NCI-H2171 (cell line): Measurements from ENCODE around the gene FOXK2.
"Not testable (repeated sequence)": the region's sequence is repeated elsewhere in the genome, so short reads cannot be mapped to it uniquely, and the experiment has no call there.

ENCODE experiments used
- DNase-seq: peaks from one replicate; lab custom pipeline; 2025; lab: John Stamatoyannopoulos, UW

The FOXK2 gene

GRCh38 chr17:82495844-82496528, 23.5 kb upstream of the FOXK2 start:
- no peak for DNase-seq

GRCh38 chr17:82496529-82497434, 22.8 kb upstream of the FOXK2 start:
- peak; percentile 93 for DNase-seq

- DNase-seq, result no peak
Observed at GRCh38 chr17:82497483-82498405, 21.8 kb upstream of the FOXK2 start.

GRCh38 chr17:82502207-82502606, 17.3 kb upstream of the FOXK2 start:
- DNase-seq, result no peak

DNA sequence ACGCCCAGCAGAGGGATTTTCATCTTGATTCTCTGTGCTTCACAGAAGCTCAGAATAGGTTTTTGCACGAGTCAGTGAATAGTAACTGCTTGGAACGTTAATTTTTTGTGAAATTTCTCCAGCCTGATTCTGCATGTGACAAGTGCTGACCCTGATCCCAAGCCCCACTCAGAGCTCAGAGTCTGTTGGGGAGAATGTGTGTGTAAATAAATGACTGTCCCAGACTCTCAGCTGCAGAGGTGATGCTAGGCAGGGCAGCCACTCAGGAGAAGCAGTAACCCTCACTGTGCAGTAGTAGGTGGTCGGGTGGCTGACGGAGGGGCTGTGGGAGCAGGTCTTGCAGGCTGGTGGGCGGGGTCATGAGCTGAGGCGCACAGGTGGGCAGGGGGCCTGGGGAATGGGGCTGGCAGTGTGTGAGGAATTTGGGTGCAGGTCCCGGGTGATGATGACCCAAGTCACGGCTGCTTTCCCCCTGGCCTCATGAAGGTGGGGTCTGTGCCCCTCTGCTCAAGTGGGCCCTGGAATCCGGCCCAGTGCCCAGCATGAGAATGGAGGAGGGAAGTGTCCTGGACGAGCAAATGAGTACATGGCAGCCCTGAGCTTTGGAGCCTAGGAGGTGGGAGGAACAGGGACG, 16.3 kb upstream of the FOXK2 start:
- DNase-seq, result no peak

GRCh38 chr17:82503728-82504308, 15.7 kb upstream of the FOXK2 start:
- no peak for DNase-seq

DNA sequence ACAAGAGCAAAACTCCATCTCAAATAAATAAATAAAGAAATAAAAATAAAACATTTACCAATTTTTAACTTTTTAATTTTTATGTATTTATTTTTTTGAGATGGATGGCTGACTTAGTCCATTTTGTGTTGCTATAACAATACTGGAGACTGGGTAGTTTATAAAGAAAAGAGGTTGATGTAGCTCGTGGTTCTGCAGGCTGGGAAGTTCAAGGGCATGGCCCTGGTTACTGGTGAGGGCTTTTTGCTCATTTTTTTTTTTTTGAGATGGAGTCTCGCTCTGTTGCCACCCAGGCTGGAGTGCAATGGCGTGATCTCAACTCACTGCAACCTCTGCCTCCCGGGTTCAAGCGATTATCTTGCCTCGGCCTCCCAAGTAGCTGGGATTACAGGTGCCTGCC, 14.2 kb upstream of the FOXK2 start:
- no peak for DNase-seq

DNA sequence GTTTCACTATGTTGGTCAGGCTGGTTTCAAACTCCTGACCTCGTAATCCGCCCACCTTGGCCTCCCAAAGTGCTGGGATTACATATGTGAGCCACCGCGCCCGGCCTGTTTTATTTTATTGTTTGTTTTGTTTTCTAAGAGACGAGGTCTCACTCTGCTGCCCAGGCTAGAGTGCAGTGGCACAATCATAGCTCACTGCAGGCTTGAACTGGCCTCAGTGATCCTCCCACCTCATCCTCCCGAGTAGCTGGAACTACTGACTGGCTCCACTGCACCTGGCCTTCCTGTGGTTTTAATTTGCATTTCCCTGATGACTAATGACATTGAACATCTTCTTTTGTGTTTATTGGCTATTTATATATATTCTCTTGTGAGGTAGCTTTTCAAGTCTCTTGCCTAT, 13.1 kb upstream of the FOXK2 start:
- not testable (repeated sequence) for DNase-seq

GRCh38 chr17:82507631-82508175, 11.8 kb upstream of the FOXK2 start:
- DNase-seq, result no peak

DNA sequence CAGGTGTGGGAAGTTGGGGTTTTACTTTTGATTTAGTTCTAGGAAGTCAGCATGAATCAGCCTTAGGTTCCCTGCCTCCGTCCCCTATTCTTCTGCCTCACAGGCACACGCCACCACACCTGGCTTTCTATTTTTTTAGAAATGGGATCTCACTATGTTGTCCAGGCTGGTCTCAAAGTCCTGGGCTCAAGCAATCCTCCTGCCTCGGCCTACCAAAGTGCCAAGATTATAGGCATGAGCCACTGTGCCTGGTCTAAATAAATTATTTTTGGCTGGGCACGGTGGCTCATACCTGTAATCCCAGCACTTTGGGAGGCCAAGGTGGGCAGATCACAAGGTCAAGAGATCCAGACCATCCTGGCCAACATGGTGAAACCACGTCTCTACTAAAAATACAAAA, 7.9 kb upstream of the FOXK2 start:
- not testable (repeated sequence) for DNase-seq

- DNase-seq, result not testable (repeated sequence)
Observed at GRCh38 chr17:82513864-82514263, 5.7 kb upstream of the FOXK2 start.

DNA sequence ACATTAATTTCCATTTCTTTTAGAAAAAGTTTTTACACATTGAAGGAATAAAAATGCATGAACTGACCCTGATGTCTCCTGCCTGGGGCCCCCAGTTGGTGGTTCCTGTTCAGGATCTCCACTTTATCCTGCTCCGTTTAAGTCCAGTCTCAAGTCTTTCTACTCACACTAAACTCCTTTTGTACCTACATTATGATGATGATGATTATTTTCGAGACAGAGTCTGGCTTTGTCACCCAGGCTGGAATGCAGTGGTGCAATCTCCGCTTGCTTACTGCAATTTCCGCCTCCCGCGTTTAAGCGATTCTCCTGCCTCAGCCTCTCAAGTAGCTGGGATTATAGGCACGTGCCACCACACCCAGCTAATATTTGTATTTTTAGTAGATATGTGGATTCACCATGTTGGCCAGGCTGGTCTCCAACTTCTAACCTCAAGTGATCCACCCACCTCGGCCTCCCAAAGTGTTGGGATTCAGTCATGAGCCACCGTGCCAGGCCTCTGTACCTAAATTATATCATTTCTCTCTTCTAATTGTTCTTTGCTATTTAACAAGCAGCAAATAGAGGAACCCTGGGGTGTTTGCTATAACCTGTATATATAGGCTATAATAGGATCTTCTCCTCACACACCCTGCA, 2.2 kb upstream of the FOXK2 start:
- DNase-seq, result no peak

- DNase-seq, result no peak
Observed at GRCh38 chr17:82519971-82520903, 705 bp downstream of the FOXK2 start.

- peak; percentile 80 for DNase-seq
Observed at GRCh38 chr17:82524540-82524939, 5.0 kb downstream of the FOXK2 start.

DNA sequence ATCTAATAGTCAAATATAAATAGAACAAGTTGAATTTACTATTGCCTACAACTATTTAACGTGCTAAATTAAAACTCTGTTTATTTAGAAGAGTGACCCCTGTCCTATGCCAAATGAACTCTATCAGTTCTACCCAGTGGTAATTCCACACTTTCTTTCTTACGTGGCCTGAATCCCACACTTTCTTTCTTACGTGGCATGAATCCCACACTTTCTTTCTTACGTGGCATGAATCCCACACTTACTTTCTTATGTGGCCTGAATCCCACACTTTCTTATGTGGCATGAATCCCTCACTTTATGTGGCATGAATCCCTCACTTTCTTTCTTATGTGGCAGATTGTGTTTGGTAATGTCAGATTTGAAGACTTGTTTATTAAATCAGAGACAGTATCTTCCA, 6.2 kb downstream of the FOXK2 start:
- no peak for DNase-seq

DNA sequence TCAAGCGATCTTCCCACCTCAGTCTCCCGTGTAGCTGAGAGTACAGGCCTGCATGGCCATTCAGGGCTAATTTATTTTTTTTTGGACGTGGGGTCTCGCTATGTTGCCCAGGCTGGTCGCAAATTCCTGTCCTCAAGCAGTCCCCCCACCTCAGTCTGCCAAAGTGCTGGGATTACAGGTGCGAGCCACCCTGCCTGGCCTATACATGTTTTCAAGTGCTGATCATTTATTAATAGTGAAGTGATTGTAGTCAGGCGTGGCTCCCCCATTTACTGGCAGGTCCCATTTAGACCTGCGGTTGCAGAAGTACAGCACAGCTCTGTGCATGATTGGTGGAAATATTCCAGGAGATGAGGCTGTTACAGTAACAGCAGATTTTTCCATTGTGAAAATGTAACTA, 8.4 kb downstream of the FOXK2 start:
- no peak for DNase-seq

DNA sequence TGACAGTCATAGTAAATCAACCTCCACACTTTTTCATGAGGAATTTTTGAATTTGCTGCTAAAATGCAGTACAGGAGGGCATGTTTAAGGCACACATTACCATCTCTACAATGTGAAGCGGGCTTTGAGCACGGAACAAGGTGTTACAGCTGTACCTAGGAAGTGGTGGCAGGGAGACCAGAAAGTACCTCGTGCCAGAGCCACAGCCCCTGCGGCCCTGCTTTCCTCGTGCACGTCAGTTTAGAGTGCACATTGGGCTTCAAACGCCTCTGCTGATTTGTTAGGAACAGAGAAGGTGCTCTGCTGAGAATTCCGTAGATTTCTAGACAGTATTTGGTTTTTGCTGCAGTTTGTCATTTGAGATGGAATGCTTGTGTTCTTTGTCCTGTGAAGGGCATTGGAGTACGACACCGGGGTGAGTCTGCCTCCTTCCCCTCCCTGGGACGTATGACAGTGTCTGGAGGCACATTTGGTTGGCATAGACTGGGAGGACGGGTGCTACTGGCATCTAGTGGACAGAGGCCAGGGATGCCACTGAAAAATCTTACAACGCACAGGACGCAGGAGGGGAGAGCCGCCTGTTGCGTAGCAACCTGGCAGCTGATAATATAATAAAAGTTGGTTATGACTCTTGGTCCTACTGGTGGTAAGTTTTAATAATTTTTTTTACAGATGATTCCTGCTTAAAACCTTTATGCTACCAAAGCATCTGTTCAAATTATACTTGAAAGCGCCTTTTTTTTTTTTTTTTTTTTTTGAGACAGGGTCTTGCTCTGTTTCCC, 9.1 kb downstream of the FOXK2 start:
- no peak for DNase-seq

- no peak for DNase-seq
Observed at GRCh38 chr17:82529914-82530300, 10.4 kb downstream of the FOXK2 start.

DNA sequence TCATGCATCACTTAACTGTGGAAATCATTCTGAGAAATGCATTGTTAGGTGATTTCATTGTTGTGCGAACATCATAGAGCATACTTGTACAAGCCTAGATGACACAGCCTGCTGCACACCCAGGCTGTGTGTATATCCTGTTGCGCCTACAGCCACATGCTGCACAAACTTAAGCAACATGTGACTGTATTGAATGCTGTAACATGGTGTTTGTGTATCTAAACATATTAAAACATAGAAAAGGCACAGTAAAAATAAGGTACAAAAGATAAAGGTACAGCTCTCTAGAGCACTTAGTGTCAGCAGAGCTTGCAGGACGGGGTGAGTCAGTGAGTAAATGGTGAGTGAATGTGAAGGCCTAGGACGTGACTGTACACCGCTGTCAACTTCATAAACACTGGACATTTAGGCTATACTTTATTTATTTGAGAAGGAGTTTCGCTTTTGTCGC, 11.9 kb downstream of the FOXK2 start:
- DNase-seq, result no peak
